Heart right ventricle (tissue), 16 donors: ENCODE data around the gene MBOAT7. TPM values are rescaled to one million over a fixed set of nuclear protein-coding genes. Genes with fewer than 3 reads are reported as not detected.
A peak's percentile ranks its signal among the peaks of the same experiment; 100 is the strongest.
"Not testable (repeated sequence)": the region's sequence is repeated elsewhere in the genome, so short reads cannot be mapped to it uniquely, and the experiment has no call there.

ENCODE experiments used
- ATAC-seq, 8 donors: fragments of 200-7000 bp; cut with Tn5 transposase; one replicate each; pipeline ENCODE4 v1.9.1; 2020; ENCODE audit warnings: mild to moderate bottlenecking in 8 of 8, moderate library complexity in 8 of 8, moderate number of reproducible peaks in 1 of 8
- DNase-seq, 2 donors: peaks; one replicate each; pipeline ENCODE4 v3.0.0-alpha.2; 2020
- H3K27ac ChIP-seq, 10 donors: fragments of 200-600 bp; sonication (generic) in 2 of 10; one replicate each; pipeline versions ENCODE4 v1.5.0 to v1.8.0; 2020 to 2022; ENCODE audit warnings: mild to moderate bottlenecking in 3 of 10
- H3K27me3 ChIP-seq, 7 donors: fragments of 200-600 bp; one replicate each; pipeline ENCODE4 v1.8.0; 2021 to 2022; ENCODE audit warnings: mild to moderate bottlenecking in 2 of 7
- H3K36me3 ChIP-seq, 9 donors: fragments of 200-600 bp; sonication (generic) in 1 of 9; one replicate each; pipeline versions ENCODE4 v1.5.0 to v1.8.0; 2020 to 2022; ENCODE audit warnings: mild to moderate bottlenecking in 2 of 9
- H3K4me1 ChIP-seq, 9 donors: fragments of 200-600 bp; sonication (generic) in 1 of 9; one replicate each; pipeline versions ENCODE4 v1.5.0 to v1.8.0; 2020 to 2022; ENCODE audit warnings: mild to moderate bottlenecking in 4 of 9
- H3K4me3 ChIP-seq, 10 donors: fragments of 200-600 bp; sonication (generic) in 2 of 10; one replicate each; pipeline versions ENCODE4 v1.5.0 to v1.8.0; 2020 to 2022; ENCODE audit warnings: mild to moderate bottlenecking in 7 of 10, moderate library complexity in 2 of 10
- H3K9me3 ChIP-seq, 11 donors: fragments of 200-600 bp in 10 of 11; sonication (generic) in 2 of 11; one replicate each; pipeline versions ENCODE4 v1.5.0 to v1.8.0; 2013 to 2022; ENCODE audit warnings: mild to moderate bottlenecking in 2 of 11, control low read depth in 1 of 11, moderate library complexity in 1 of 11
- WGBS, 2 donors: extraction: QIAGEN DNeasy Blood & Tissue Kit; methylation state at CpG; one replicate each; pipeline ENCODE4 v1.1.7; 2013; ENCODE audit warnings: inconsistent platforms in 1 of 2; 5-methylcytosine and 5-hydroxymethylcytosine counted together
- intact Hi-C, 10 donors: fragments of 100-400 bp; cut with DNase I; formaldehyde crosslinking; loops; one replicate each; pipeline versions ENCODE4 v1.11.1 to v1.14.2; 2022
- polyA plus RNA-seq, 2 donors: library from polyadenylated mRNA; stranded (reverse); fragments of 200-250 nt; gene quantifications; one replicate each; pipeline ENCODE4 v1.2.3, GENCODE V29; 2013
- total RNA-seq, 10 donors: library from RNA; stranded (reverse); fragmentation: NEBNext Ultra II Directional in 3 of 10; extraction: Animal tissue kit (Norgen Biotek cat#: 25700) in 3 of 10; gene quantifications; one replicate each; pipeline versions ENCODE4 v1.2.1 to v1.2.4, GENCODE V29; 2021 to 2023
- TF ChIP-seq, protein P1 (sequence below), 9 donors: fragments of 200-600 bp; sonication (generic) in 2 of 9; IDR thresholded peaks; one replicate each; pipeline versions ENCODE4 v1.5.0 to v1.8.0; 2021 to 2022; ENCODE audit warnings: antibody characterized with exemption in 9 of 9, mild to moderate bottlenecking in 5 of 9, moderate library complexity in 1 of 9
- donor health status: Arrhythmogenic right ventricular cardiomyopathy.
- donor health status: ischemic (EF 13 %, LVEDD 7.1; RV severe dilation, severe dysfunction).
- donor health status: healthy with polysubstance abuse.
- donor health status: DM: no; HTN: yes; CAD: no.
- donor health status: DM: no; HTN: no; CAD: no.
- donor health status: ischemic (EF 25% LVEDD 6.9; RV normal size, moderate dysfunction).
- donor health status: ischemic (EF 25% LVEDD 5.7; RV mildly dilated, moderate dysfunction).
- donor health status: healthy.
- donor health status: DM: yes; HTN: yes; CAD: no.
- donor health status: Ischemic cardiomyopathy.
- donor health status: ischemic (EF 35%, LVEDD 5.7; RV mildly dilated, moderate dysfunction).
- donor health status: nonischemic (EF 11% LVEDD 7.7; RV severe dilation, severe dysfunction).
- donor health status: DM: yes; HTN: yes; CAD: no.
- donor health status: PGD.
- donor health status: ischemic (EF 29% LVEDD 5.4; RV normal size, mild dysfunction).
- donor health status: nonischemic (EF 23%, LVEDD 6.1; RV moderate dilation, normal function).

MBOAT7 gene
- total and polyA plus RNA-seq, 12 donors: 7.7 to 29.4 (median 15.5) TPM

DNA sequence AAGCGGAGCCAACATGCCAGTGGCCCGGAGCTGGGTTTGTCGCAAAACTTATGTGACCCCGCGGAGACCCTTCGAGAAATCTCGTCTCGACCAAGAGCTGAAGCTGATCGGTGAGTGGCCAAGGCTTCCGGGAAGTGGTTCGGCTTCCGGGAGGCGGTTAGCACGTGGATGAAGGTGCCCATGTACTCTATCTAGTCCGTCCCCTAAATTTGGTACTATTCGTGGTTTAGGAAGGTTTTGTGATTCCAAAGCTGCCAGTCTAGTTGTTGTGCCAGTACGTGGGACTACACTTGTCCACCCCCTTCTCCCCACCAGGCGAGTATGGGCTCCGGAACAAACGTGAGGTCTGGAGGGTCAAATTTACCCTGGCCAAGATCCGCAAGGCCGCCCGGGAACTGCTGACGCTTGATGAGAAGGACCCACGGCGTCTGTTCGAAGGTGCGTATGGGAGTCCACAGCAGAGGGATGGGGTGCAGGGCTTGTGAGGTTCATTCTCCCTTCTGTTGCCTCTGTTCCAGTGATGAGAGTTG, 11.9 kb upstream of the MBOAT7 start:
- peak overlapping the region; percentile 58 to 82 (median 68) for H3K4me3 ChIP-seq
- DNase-seq (no peak), ATAC-seq (no peak)
- TF ChIP-seq, protein P1, sequence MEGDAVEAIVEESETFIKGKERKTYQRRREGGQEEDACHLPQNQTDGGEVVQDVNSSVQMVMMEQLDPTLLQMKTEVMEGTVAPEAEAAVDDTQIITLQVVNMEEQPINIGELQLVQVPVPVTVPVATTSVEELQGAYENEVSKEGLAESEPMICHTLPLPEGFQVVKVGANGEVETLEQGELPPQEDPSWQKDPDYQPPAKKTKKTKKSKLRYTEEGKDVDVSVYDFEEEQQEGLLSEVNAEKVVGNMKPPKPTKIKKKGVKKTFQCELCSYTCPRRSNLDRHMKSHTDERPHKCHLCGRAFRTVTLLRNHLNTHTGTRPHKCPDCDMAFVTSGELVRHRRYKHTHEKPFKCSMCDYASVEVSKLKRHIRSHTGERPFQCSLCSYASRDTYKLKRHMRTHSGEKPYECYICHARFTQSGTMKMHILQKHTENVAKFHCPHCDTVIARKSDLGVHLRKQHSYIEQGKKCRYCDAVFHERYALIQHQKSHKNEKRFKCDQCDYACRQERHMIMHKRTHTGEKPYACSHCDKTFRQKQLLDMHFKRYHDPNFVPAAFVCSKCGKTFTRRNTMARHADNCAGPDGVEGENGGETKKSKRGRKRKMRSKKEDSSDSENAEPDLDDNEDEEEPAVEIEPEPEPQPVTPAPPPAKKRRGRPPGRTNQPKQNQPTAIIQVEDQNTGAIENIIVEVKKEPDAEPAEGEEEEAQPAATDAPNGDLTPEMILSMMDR (IDR thresholded peaks at IDR 0.05): no peak
- H3K36me3 ChIP-seq: peaks cover 0 to 55% (median 46%) of the 10 kb centered on the region in 9 donors
- peak overlapping the region; percentile 70 to 99 (median 89) for H3K27ac ChIP-seq
- no peaks in the 10 kb centered on the region for H3K9me3 ChIP-seq
- H3K4me1 ChIP-seq: peaks cover 11 to 60% (median 54%) of the 10 kb centered on the region in 9 donors
- H3K27me3 ChIP-seq: no peaks in the 10 kb centered on the region
- intact Hi-C loops: loop anchor here in 2 of 10 donors (5.0 kb wide), 2 partner anchors 39 to 44 kb away; partner anchors contain the start of gene LENG1 (in 1 of the 2)
- 4 to 6% methylated on average over 28 of the region's 28 CpGs for WGBS, 2 donors

DNA sequence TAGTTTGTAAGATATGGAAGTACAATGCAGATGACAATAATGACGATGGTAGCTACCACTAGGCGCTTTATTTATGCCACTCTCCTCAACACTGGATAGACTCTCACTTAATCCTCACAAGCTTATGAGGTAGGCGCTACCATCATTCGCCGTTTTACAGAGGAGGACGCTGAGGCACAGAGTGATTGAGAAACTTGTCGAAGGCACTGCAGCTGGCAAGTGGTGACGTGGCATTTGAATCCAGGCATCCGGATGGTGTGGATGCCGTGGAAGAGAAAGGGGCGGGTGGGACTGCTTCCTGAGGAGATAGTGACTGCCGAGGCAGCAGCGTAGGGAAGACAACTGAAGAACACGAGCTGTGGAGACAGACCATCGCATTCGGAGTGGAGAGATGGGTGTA, 10.0 kb upstream of the MBOAT7 start:
- H3K36me3 ChIP-seq: peaks cover 0 to 51% (median 28%) of the 10 kb centered on the region in 9 donors
- ATAC-seq: no peak
- 72 to 78% methylated on average over 16 of the region's 16 CpGs for WGBS, 2 donors
- H3K27ac ChIP-seq: no peak overlapping the region
- TF ChIP-seq, protein P1 (IDR thresholded peaks at IDR 0.05): no peak
- peaks cover 11 to 42% (median 35%) of the 10 kb centered on the region in 9 donors for H3K4me1 ChIP-seq
- intact Hi-C loops: loop anchor here in 1 of 10 donors (1.0 kb wide), 1 partner anchor 8 kb away; the partner anchor contains the start of gene TSEN34
- H3K9me3 ChIP-seq: no peaks in the 10 kb centered on the region
- H3K27me3 ChIP-seq: no peaks in the 10 kb centered on the region
- no peak for DNase-seq
- no peak overlapping the region for H3K4me3 ChIP-seq

DNA sequence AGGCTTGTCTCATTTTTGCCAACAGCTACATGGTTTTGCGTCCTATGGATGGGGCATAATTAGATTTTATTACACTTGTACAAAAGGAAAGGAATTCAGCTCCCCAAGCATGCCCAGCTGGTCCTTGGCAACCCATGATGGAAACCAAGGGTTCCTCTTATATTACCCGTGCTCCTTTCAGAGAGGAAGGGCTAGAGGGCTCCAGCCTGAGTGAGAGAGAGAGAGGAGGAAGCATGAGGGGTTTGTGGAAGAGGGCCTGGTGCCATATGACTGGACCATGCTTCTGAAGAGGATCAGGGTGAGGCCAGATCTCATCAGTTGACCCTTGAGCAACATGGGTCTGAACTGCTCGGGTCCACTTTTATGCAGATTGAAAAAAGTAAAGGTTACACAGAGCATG, 7.7 kb upstream of the MBOAT7 start:
- H3K27ac ChIP-seq: no peak overlapping the region
- H3K4me1 ChIP-seq: peaks cover 12 to 23% (median 18%) of the 10 kb centered on the region in 9 donors
- 84 to 94% methylated on average over 3 of the region's 3 CpGs for WGBS, 2 donors
- H3K27me3 ChIP-seq: no peaks in the 10 kb centered on the region
- TF ChIP-seq, protein P1 (IDR thresholded peaks at IDR 0.05): no peak
- ATAC-seq: no peak
- peaks cover 0 to 47% (median 14%) of the 10 kb centered on the region in 9 donors for H3K36me3 ChIP-seq
- DNase-seq: no peak
- no peaks in the 10 kb centered on the region for H3K9me3 ChIP-seq
- no peak overlapping the region for H3K4me3 ChIP-seq
- intact Hi-C loops: no loop called here

DNA sequence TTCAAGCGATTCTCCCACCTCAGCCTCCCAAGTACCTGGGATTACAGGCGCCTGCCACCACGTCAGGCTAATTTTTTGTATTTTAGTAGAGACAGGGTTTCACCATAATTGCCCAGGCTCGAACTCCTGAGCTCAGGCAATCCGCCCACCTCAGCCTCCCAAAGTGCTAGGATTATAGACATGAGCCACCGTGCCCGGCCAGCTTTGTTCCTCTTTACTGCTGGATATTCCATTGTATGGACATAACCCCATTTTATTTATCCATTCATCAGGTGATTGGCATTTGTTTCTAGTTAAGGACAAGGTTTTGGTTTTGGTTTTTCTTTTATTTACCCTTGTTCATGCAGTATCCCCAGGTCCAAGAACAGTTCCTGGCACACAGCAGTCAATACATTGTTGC, 7.2 kb upstream of the MBOAT7 start:
- ATAC-seq (no peak), DNase-seq (no peak)
- H3K4me3 ChIP-seq: no peak overlapping the region
- H3K36me3 ChIP-seq: peaks cover 0 to 41% (median 8%) of the 10 kb centered on the region in 9 donors
- H3K27ac ChIP-seq: no peak overlapping the region
- H3K4me1 ChIP-seq: peaks cover 12 to 23% (median 18%) of the 10 kb centered on the region in 9 donors
- 95 to 98% methylated on average over 7 of the region's 7 CpGs for WGBS, 2 donors
- intact Hi-C loops: no loop called here
- no peaks in the 10 kb centered on the region for H3K9me3 ChIP-seq
- TF ChIP-seq, protein P1 (IDR thresholded peaks at IDR 0.05): no peak
- no peaks in the 10 kb centered on the region for H3K27me3 ChIP-seq

DNA sequence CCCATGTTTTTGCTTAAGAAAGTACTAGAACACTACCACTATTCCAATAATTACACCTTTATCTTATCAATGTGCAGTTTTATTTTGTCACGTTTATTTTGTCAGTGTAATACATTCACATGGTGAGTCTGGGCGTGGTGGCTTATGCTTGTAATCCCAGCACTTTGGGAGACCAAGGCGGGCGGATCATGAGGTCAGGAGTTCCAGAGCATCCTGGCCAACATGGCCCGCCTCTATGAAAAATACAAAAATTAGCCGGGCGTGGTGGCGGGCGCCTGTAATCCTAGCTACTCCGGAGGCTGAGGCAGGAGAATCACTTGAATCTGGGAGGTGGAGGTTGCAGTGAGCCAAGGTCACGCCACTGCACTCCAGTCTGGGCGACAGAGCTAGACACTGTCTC, 5.1 kb upstream of the MBOAT7 start:
- H3K27me3 ChIP-seq, intact Hi-C loops, ATAC-seq, H3K4me3 ChIP-seq, H3K9me3 ChIP-seq, DNase-seq, H3K27ac ChIP-seq: not testable (repeated sequence)
- Histone ChIP-seq H3K4me1 (peaks cover 10 to 14% (median 13%) of the 10 kb centered on the region in 9 donors), H3K36me3 (peaks cover 0 to 37% (median 8%) of the 10 kb centered on the region in 9 donors)
- WGBS, 2 donors: 94 to 96% methylated on average over 12 of the region's 12 CpGs
